ENCODE data around the gene PPP6R2. TPM values are rescaled to one million over a fixed set of nuclear protein-coding genes. Genes with fewer than 3 reads are reported as not detected.

The PPP6R2 gene
- total and polyA plus RNA-seq, 2 of the 4 experiments (the other 2 are of a cell fraction), result 49.2 to 51.6 TPM

DNA sequence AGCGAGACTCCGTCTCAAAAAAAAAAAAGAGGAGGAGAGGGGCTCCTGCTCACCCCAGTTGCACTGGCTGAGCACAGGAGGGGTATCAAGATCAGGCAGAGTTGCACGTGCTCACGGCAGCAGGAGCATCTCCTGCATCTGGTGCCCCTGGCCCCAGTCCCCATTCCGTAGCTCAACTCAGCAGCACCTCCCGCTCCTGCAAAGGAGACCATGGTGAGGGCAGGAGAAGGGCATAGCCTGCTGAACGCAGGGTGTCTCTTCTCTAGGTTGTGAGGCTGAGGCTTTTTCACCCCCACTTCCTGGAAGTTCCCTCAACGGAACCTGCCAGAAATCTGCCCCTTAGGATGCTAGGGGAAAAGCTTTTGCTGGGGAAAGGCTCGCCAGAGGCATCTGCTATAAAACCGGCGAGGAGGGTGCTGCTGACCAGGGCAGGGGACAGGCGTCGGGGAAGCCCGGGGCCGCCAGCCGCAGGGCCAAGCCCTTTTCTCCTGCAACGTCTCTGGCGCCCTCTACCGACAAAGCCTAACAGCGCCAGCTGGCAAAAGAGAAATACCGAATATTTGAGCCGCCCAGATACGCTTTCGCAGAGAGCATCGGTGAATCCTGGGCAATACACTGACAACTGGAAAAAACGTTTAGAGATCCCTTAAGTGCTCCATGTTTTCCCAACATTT, 1.0 kb upstream of the PPP6R2 start:
- POLR2A ChIA-PET (ENCODE audit: unreplicated experiment), result interaction anchor here (0.6 kb wide), 1 partner anchor 74 kb away, joined by 7 read pairs; no protein-coding TSS in a partner anchor
- TF ChIP-seq, protein P1, sequence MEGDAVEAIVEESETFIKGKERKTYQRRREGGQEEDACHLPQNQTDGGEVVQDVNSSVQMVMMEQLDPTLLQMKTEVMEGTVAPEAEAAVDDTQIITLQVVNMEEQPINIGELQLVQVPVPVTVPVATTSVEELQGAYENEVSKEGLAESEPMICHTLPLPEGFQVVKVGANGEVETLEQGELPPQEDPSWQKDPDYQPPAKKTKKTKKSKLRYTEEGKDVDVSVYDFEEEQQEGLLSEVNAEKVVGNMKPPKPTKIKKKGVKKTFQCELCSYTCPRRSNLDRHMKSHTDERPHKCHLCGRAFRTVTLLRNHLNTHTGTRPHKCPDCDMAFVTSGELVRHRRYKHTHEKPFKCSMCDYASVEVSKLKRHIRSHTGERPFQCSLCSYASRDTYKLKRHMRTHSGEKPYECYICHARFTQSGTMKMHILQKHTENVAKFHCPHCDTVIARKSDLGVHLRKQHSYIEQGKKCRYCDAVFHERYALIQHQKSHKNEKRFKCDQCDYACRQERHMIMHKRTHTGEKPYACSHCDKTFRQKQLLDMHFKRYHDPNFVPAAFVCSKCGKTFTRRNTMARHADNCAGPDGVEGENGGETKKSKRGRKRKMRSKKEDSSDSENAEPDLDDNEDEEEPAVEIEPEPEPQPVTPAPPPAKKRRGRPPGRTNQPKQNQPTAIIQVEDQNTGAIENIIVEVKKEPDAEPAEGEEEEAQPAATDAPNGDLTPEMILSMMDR (conservative IDR thresholded peaks at IDR 0.05; ENCODE audit: low read depth, low read length), result peak; percentile 99
- TF ChIP-seq, protein P2, sequence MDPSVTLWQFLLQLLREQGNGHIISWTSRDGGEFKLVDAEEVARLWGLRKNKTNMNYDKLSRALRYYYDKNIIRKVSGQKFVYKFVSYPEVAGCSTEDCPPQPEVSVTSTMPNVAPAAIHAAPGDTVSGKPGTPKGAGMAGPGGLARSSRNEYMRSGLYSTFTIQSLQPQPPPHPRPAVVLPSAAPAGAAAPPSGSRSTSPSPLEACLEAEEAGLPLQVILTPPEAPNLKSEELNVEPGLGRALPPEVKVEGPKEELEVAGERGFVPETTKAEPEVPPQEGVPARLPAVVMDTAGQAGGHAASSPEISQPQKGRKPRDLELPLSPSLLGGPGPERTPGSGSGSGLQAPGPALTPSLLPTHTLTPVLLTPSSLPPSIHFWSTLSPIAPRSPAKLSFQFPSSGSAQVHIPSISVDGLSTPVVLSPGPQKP (IDR thresholded peaks at IDR 0.05; ENCODE audit: borderline replicate concordance, low read depth, low read length), result no peak
- TF ChIP-seq BHLHE40 (IDR thresholded peaks at IDR 0.05; ENCODE audit: low read depth, low read length) (no peak), RFX5 (IDR thresholded peaks at IDR 0.05; ENCODE audit: low read depth, low read length) (no peak), NFE2L2 (IDR thresholded peaks at IDR 0.05; ENCODE audit: low read depth, low read length) (no peak), CEBPB (IDR thresholded peaks at IDR 0.05; ENCODE audit: low read depth, low read length) (no peak), MXI1 (IDR thresholded peaks at IDR 0.05; ENCODE audit: borderline replicate concordance, low read depth, low read length) (no peak), CHD1 (IDR thresholded peaks at IDR 0.05; ENCODE audit: low read depth, low read length) (no peak), FOS (IDR thresholded peaks at IDR 0.05; ENCODE audit: low read depth, low read length) (no peak), MAZ (IDR thresholded peaks at IDR 0.05; ENCODE audit: borderline replicate concordance, low read depth, low read length) (0 out of 2 replicates have a peak, but pooled peaks have one; percentile 15), SMC3 (IDR thresholded peaks at IDR 0.05; ENCODE audit: low read depth, low read length) (peak; percentile 83), RAD21 (IDR thresholded peaks at IDR 0.05; ENCODE audit: low read length) (peak; percentile 93), RCOR1 (IDR thresholded peaks at IDR 0.05; ENCODE audit: insufficient replicate concordance, low read length) (no peak), MAFK (IDR thresholded peaks at IDR 0.05; ENCODE audit: low read depth, low read length) (no peak)

More for the DNA sequence above, 1.0 kb upstream of the PPP6R2 start:
- peak overlapping the region; percentile 26 for H3K23ac ChIP-seq (ENCODE audit: low read depth, low read length)
- dilution Hi-C loops (cut with HindIII; ENCODE audit: low sequenced_read_pairs, unreplicated experiment) (no loop called here), intact Hi-C loops (cut with micrococcal nuclease) (loop anchor here (1.0 kb wide), 1 partner anchor 90 kb away; no protein-coding TSS in a partner anchor), in situ Hi-C loops (cut with MboI; ENCODE audit: low sequenced_read_pairs) (no loop called here)
- 3% methylated on average over 11 of the region's 26 CpGs; no CpG with 5 or more reads in 1 of the 2 experiments for WGBS, 2 experiments (ENCODE audit: extremely low coverage in 2 of 2, insufficient read length in 1 of 2)
- peak overlapping the region; percentile 44 for H3K9ac ChIP-seq (ENCODE audit: low read depth, low read length)
- peak overlapping the region; percentile 88 for H2AK9ac ChIP-seq (replicated peaks; ENCODE audit: low read depth, low read length, poor library complexity)
- no peaks in the 10 kb centered on the region; the same call in 1 of the 2 replicates for H3K36me3 ChIP-seq (ENCODE audit: control insufficient read depth, insufficient read depth, low read length)
- H2BK20ac ChIP-seq (ENCODE audit: low read depth, low read length), result no peak overlapping the region; the same call in 1 of the 2 replicates
- H4K8ac ChIP-seq (ENCODE audit: low read depth in 2 of 2, low read length in 2 of 2), result peak overlapping the region; percentile 79 to 90; a peak in 3 of 4 replicates
- peaks cover 39% of the 10 kb centered on the region for H3K9me1 ChIP-seq (ENCODE audit: insufficient read depth, low read length)
- no peak overlapping the region; the same call in 1 of the 2 replicates for H3K27ac ChIP-seq (ENCODE audit: insufficient read depth, low read length)
- H3K14ac ChIP-seq (replicated peaks; ENCODE audit: low read depth, low read length), result peak overlapping the region; percentile 83
- H2AK5ac ChIP-seq (ENCODE audit: low read depth, low read length), result 0 out of 2 replicates have a peak overlapping the region, but pooled peaks have one; percentile 38
- H3K4ac ChIP-seq (ENCODE audit: low read depth, low read length), result peak overlapping the region; percentile 73
- peak overlapping the region; percentile 5; the same call in 1 of the 2 replicates for H4K5ac ChIP-seq (ENCODE audit: low read depth, low read length)
- no peaks in the 10 kb centered on the region for H3K9me3 ChIP-seq (ENCODE audit: control insufficient read depth, insufficient read depth, low read length)
- no peaks in the 10 kb centered on the region for H3K27me3 ChIP-seq (ENCODE audit: control insufficient read depth, insufficient read depth, low read length)
- 0 out of 2 replicates have a peak overlapping the region, but pooled peaks have one; percentile 36 for H2BK120ac ChIP-seq (ENCODE audit: low read depth, low read length)
- H3K79me1 ChIP-seq (ENCODE audit: low read depth in 1 of 2, low read length in 2 of 2), result peaks cover 19 to 47% of the 10 kb centered on the region in 2 experiments
- peak overlapping the region; percentile 87 for H2AFZ ChIP-seq (replicated peaks; ENCODE audit: low read length, poor library complexity)
- no peak overlapping the region for H3K18ac ChIP-seq (ENCODE audit: low read depth, low read length)
- H2BK15ac ChIP-seq (ENCODE audit: low read depth, low read length), result no peak overlapping the region
- ATAC-seq (ENCODE audit: low read depth), result peak; percentile 79
- peak overlapping the region; percentile 48 for H2BK5ac ChIP-seq (ENCODE audit: low read depth, low read length, poor library complexity, severe bottlenecking)
- peak overlapping the region; percentile 68 for H3K56ac ChIP-seq (ENCODE audit: extremely low read depth, insufficient read depth, low read length)
- H3K4me2 ChIP-seq (ENCODE audit: low read depth, low read length), result peak overlapping the region; percentile 87
- peaks cover 16% of the 10 kb centered on the region for H4K20me1 ChIP-seq (ENCODE audit: insufficient read depth, low read length)
- peak overlapping the region; percentile 57 for H3K4me3 ChIP-seq (ENCODE audit: insufficient read depth, low read depth, low read length)
- peak; percentile 75 for DNase-seq
- CTCF ChIA-PET, result interaction anchor here (0.6 to 2.2 kb wide), 7 partner anchors 10 to 320 kb away, joined by 3 to 10 read pairs (median 3); partner anchors contain the start of gene HDAC10
- BruUV-seq (replicated peaks), result no TSS peak
- H3K4me1 ChIP-seq (ENCODE audit: control insufficient read depth, insufficient read depth, low read length), result peaks cover 5% of the 10 kb centered on the region; the same call in 1 of the 2 replicates
- H4K91ac ChIP-seq (ENCODE audit: insufficient read depth, low read depth, low read length), result peak overlapping the region; percentile 5; the same call in 1 of the 2 replicates
